Right lobe of liver (tissue), 4 donors: ENCODE results near the gene PPIL4.

Experiments used
- CTCF ChIP-seq, 4 donors: fragments of 200-600 bp in 3 of 4; fragments of 450-650 bp in 1 of 4; IDR thresholded peaks; one replicate each; pipeline versions ENCODE4 v1.5.1 to v1.8.0; 2016 to 2022; ENCODE audit warnings: antibody characterized with exemption in 4 of 4, mild to moderate bottlenecking in 2 of 4
- POLR2A ChIP-seq: fragments of 450-650 bp; IDR thresholded peaks from one replicate; pipeline ENCODE4 v1.6.1; 2017; ENCODE audit warnings: antibody characterized with exemption, mild to moderate bottlenecking
- donor health status: DM: no; HTN: no; CAD: no.
- donor health status: DM: no; HTN: no; CAD: no.
- donor health status: DM: no; HTN: yes; CAD: no.

DNA sequence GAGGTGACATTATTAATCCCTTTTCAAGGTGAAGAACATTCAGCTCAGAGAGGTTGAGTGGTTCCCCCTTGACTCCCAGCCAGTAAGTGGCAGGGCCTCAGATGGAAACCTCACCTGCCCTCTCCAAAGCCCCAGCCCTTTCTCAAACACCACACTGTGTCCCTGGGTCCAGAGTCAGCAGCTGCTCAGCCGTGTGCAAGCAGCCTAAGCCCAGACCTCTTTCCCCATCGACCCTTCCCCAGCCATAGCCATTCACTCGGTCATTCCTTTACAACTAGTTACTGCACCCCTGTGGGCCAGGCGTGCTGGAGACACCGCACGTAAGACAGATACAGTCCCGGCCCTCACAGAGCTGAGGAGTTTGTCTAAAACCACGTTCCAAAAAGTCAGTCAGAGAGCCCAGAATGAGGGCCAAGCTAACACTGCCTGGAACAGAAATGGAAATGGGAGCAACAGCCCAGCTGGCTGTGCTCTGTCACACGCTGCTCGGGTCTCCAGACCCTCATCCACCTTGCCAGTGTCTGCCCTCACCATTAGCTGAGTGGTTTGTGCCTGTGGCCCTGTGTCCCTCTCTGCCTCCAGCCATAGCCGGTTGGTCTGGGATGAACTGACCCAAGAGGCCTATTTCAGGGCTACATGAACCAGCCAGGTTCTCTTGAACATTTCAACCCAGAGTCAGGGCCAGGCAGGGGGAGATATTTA lies 90.7 kb downstream of the PPIL4 start:
- TF ChIP-seq CTCF (IDR thresholded peaks at IDR 0.05): no peak
- TF ChIP-seq POLR2A: no peak
